B cell (primary cell): Measurements from ENCODE around the gene UHRF1. TPM values are rescaled to one million over a fixed set of nuclear protein-coding genes. Genes with fewer than 3 reads are reported as not detected.

Experiments
- ATAC-seq: fragments of 200-7000 bp; cut with Tn5 transposase; one replicate; pipeline ENCODE4 v1.10.0; 2021; ENCODE audit warnings: low read depth, mild to moderate bottlenecking, moderate number of reproducible peaks, moderate library complexity
- CTCF ChIA-PET: fragments of 350-600 bp; sonication (Branson Sonifier 250); formaldehyde crosslinking; loops from one replicate; lab custom pipeline; 2021; ENCODE audit warnings: antibody characterized with exemption, inconsistent platforms; lab: Charles Lee
- POLR2A ChIA-PET: fragments of 350-600 bp; sonication (Branson Sonifier 250); formaldehyde crosslinking; loops from one replicate; lab custom pipeline; 2021; ENCODE audit warnings: antibody characterized with exemption; lab: Charles Lee
- DNase-seq: peaks from one replicate; pipeline ENCODE4 v3.0.0; 2013
- H2AFZ ChIP-seq: 2 replicates; pipeline ENCODE4 v1.6.1; 2012; ENCODE audit warnings: mild to moderate bottlenecking, low read depth, low read length; ENCODE audit not compliant: insufficient read depth, poor library complexity, severe bottlenecking
- H3K27ac ChIP-seq, 2 donors: 1 replicate in 1 of 2; 2 replicates in 1 of 2; pipeline ENCODE4 v1.5.1; 2012 to 2013; ENCODE audit warnings: low read length in 2 of 2, mild to moderate bottlenecking in 2 of 2, moderate library complexity in 1 of 2
- H3K27me3 ChIP-seq, 4 experiments: fragments of 200-600 bp in 1 of 4; sonication (generic) in 1 of 4; replicated peaks in 1 of 4; 1 replicate in 2 of 4; 2 replicates in 2 of 4; pipeline versions ENCODE4 v1.6.1 to v1.7.0; 2013 to 2016; ENCODE audit warnings: low read length in 3 of 4, mild to moderate bottlenecking in 2 of 4, mixed read lengths in 1 of 4, moderate library complexity in 1 of 4; ENCODE audit not compliant: insufficient read depth in 4 of 4, control insufficient read depth in 3 of 4; ENCODE audit errors: control extremely low read depth in 1 of 4
- H3K36me3 ChIP-seq, 2 experiments: replicated peaks in 1 of 2; 1 replicate in 1 of 2; 2 replicates in 1 of 2; pipeline versions ENCODE4 v1.6.1 to v1.7.1; 2013; ENCODE audit warnings: low read length in 1 of 2; ENCODE audit not compliant: insufficient read depth in 2 of 2, control insufficient read depth in 1 of 2; ENCODE audit errors: control extremely low read depth in 1 of 2, extremely low read depth in 1 of 2
- H3K4me1 ChIP-seq, 2 donors: fragments of 200-600 bp in 1 of 2; sonication (generic) in 1 of 2; 1 replicate in 1 of 2; 2 replicates in 1 of 2; pipeline versions ENCODE4 v1.5.1 to v1.6.1; 2013 to 2017; ENCODE audit warnings: low read length in 2 of 2; ENCODE audit not compliant: control insufficient read depth in 2 of 2, insufficient read depth in 2 of 2
- H3K4me2 ChIP-seq: replicated peaks from 2 replicates; pipeline ENCODE3; 2012; ENCODE audit warnings: mild to moderate bottlenecking, low read depth, low read length; ENCODE audit not compliant: poor library complexity, severe bottlenecking
- H3K4me3 ChIP-seq, 5 experiments: fragments of 200-600 bp in 1 of 5; sonication (generic) in 1 of 5; 1 replicate in 3 of 5; 2 replicates in 2 of 5; pipeline versions ENCODE4 v1.5.1 to v1.7.0; 2011 to 2016; ENCODE audit warnings: low read length in 4 of 5, mild to moderate bottlenecking in 4 of 5, low read depth in 2 of 5, control low read depth in 1 of 5, moderate library complexity in 1 of 5; ENCODE audit not compliant: insufficient read depth in 1 of 5; ENCODE audit errors: control extremely low read depth in 1 of 5, extremely low read depth in 1 of 5
- H3K79me2 ChIP-seq: fragments of 200-600 bp; sonication (generic); one replicate; pipeline ENCODE4 v1.6.0; 2016; ENCODE audit warnings: low read length; ENCODE audit not compliant: control insufficient read depth, insufficient read depth
- H3K9ac ChIP-seq: fragments of 200-600 bp; sonication (generic); 2 replicates; pipeline ENCODE4 v1.6.1; 2017; ENCODE audit warnings: mild to moderate bottlenecking, low read length, moderate library complexity
- H3K9me3 ChIP-seq, 3 donors: one replicate each; pipeline versions ENCODE4 v1.6.1 to v1.7.1; 2013; ENCODE audit warnings: low read length in 2 of 3; ENCODE audit not compliant: control insufficient read depth in 2 of 3, insufficient read depth in 1 of 3; ENCODE audit errors: control extremely low read depth in 1 of 3
- H4K20me1 ChIP-seq: 2 replicates; pipeline ENCODE4 v1.6.0; 2012; ENCODE audit warnings: mild to moderate bottlenecking, low read length; ENCODE audit not compliant: insufficient read depth, control insufficient read depth, poor library complexity, severe bottlenecking
- H3K27ac Mint-ChIP-seq: one replicate; pipeline ENCODE4 v1.8.0; 2021; ENCODE audit warnings: mixed read lengths
- H3K27me3 Mint-ChIP-seq: one replicate; pipeline ENCODE4 v1.8.0; 2021; ENCODE audit warnings: mixed read lengths
- H3K4me1 Mint-ChIP-seq: one replicate; pipeline ENCODE4 v1.8.0; 2021; ENCODE audit warnings: mixed read lengths
- H3K4me3 Mint-ChIP-seq: one replicate; pipeline ENCODE4 v1.8.0; 2021; ENCODE audit warnings: mixed read lengths
- H3K9me3 Mint-ChIP-seq: one replicate; pipeline ENCODE4 v1.8.0; 2022; ENCODE audit warnings: mixed read lengths; ENCODE audit not compliant: insufficient read depth
- EZH2 ChIP-seq: IDR thresholded peaks from 2 replicates; pipeline ENCODE4 v1.6.1; 2012; ENCODE audit warnings: borderline replicate concordance, low read depth, mild to moderate bottlenecking, moderate library complexity, low read length; ENCODE audit not compliant: insufficient read depth, poor library complexity, severe bottlenecking
- WGBS: methylation state at CpG from one replicate; pipeline ENCODE4 v1.1.5; 2013; ENCODE audit warnings: missing lambda C conversion rate; ENCODE audit not compliant: insufficient coverage; 5-methylcytosine and 5-hydroxymethylcytosine counted together
- intact Hi-C: fragments of 100-400 bp; cut with micrococcal nuclease; formaldehyde crosslinking; loops from one replicate; pipeline ENCODE4 v1.10.0; 2022
- polyA plus RNA-seq: library from polyadenylated mRNA; depleted of rRNA; stranded (reverse); fragments of >200 nt; gene quantifications from 2 replicates; pipeline ENCODE4 v1.2.3, GENCODE V29; 2012
- total RNA-seq, 2 donors: library from RNA; stranded (reverse); fragments of 120-200 nt in 1 of 2; gene quantifications; 1 replicate in 1 of 2; 2 replicates in 1 of 2; pipeline versions ENCODE4 v1.2.3 to v1.2.4, GENCODE V29; 2013 to 2022
- TF ChIP-seq, protein P1 (sequence below): fragments of 200-600 bp; IDR thresholded peaks from one replicate; pipeline ENCODE4 v1.8.0; 2022; ENCODE audit warnings: antibody characterized with exemption, mild to moderate bottlenecking

The UHRF1 gene
- total and polyA plus RNA-seq, 2 donors (not counting 1 experiment from before 2014, with no cell fraction given) = 0.32 to 0.55 TPM

- no peaks in the 10 kb centered on the region for H3K27me3 Mint-ChIP-seq
- Histone ChIP-seq H3K36me3 (no peaks in the 10 kb centered on the region), H3K4me1 (no peaks in the 10 kb centered on the region), H2AFZ (no peak overlapping the region), H3K27me3 (no peaks in the 10 kb centered on the region), H3K27ac (no peak overlapping the region), H3K79me2 (peaks cover 26% of the 10 kb centered on the region), H4K20me1 (no peaks in the 10 kb centered on the region), H3K9me3 (no peaks in the 10 kb centered on the region), H3K4me2 (no peak overlapping the region), H3K4me3 (no peak overlapping the region), H3K9ac (no peak overlapping the region)
- POLR2A ChIA-PET = no interaction called here
- no peak overlapping the region for H3K4me3 Mint-ChIP-seq
- DNase-seq (no peak), ATAC-seq (no peak)
- no peaks in the 10 kb centered on the region for H3K9me3 Mint-ChIP-seq
- CTCF ChIA-PET = no interaction called here
- H3K27ac Mint-ChIP-seq = no peak overlapping the region
- H3K4me1 Mint-ChIP-seq = peaks cover 2% of the 10 kb centered on the region
- intact Hi-C loops = no loop called here
- 91% methylated on average over 22 of the region's 22 CpGs for WGBS
- TF ChIP-seq, protein P1, sequence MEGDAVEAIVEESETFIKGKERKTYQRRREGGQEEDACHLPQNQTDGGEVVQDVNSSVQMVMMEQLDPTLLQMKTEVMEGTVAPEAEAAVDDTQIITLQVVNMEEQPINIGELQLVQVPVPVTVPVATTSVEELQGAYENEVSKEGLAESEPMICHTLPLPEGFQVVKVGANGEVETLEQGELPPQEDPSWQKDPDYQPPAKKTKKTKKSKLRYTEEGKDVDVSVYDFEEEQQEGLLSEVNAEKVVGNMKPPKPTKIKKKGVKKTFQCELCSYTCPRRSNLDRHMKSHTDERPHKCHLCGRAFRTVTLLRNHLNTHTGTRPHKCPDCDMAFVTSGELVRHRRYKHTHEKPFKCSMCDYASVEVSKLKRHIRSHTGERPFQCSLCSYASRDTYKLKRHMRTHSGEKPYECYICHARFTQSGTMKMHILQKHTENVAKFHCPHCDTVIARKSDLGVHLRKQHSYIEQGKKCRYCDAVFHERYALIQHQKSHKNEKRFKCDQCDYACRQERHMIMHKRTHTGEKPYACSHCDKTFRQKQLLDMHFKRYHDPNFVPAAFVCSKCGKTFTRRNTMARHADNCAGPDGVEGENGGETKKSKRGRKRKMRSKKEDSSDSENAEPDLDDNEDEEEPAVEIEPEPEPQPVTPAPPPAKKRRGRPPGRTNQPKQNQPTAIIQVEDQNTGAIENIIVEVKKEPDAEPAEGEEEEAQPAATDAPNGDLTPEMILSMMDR = no peak
- TF ChIP-seq EZH2 = no peak
These were observed 13.4 kb downstream of the UHRF1 start for GRCh38 chr19:4922530-4923275.

DNA sequence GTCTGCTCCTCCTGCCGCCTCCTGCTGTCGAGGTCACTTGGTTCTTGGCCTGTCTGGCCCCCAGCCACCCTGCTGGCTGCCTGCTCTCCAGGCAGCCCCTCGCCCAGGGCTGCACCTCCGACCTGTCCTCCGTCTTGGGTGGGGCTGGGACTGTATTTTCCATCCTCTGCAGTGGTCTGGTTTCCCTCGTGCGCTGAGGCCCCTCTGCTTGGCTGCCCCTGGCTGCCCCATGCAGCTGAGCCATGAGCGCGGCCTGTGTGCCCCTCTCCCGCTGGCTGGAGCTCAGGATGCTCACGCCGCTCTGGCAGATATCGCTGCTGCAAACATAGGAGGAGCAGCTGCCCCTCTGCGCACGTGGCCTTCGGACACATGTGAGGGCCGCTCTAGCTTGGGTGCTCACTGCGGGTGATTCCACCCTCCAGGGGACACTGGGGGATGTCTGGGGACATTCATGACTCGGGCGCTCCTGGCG is 14.0 kb downstream of the UHRF1 start:
- ChIA-PET CTCF (no interaction called here), POLR2A (no interaction called here)
- H3K9me3 Mint-ChIP-seq = no peaks in the 10 kb centered on the region
- no peak overlapping the region for H3K9ac ChIP-seq
- H3K4me2 ChIP-seq = no peak overlapping the region
- H3K9me3 ChIP-seq = no peaks in the 10 kb centered on the region
- DNase-seq (no peak), ATAC-seq (no peak)
- no peak for TF ChIP-seq EZH2
- TF ChIP-seq, protein P1 = no peak
- H3K27ac ChIP-seq = no peak overlapping the region
- H3K4me3 ChIP-seq = no peak overlapping the region
- H3K36me3 ChIP-seq = no peaks in the 10 kb centered on the region
- no peak overlapping the region for H2AFZ ChIP-seq
- no peaks in the 10 kb centered on the region for H4K20me1 ChIP-seq
- no peaks in the 10 kb centered on the region for H3K4me1 ChIP-seq
- 97% methylated on average over 21 of the region's 21 CpGs for WGBS
- no peaks in the 10 kb centered on the region for H3K27me3 ChIP-seq
- H3K79me2 ChIP-seq = peaks cover 32% of the 10 kb centered on the region
- H3K27me3 Mint-ChIP-seq = no peaks in the 10 kb centered on the region
- intact Hi-C loops = no loop called here
- no peaks in the 10 kb centered on the region for H3K4me1 Mint-ChIP-seq
- H3K4me3 Mint-ChIP-seq = no peak overlapping the region
- H3K27ac Mint-ChIP-seq = no peak overlapping the region
